NCI-H1436 (cell line): ENCODE data around the gene ENOX2.

Experiments
- DNase-seq: peaks from one replicate; lab custom pipeline; 2025; lab: John Stamatoyannopoulos, UW

ENOX2 gene

GRCh38 chrX:130884627-130885026 lies 18.4 kb downstream of the ENOX2 start:
- DNase-seq, result no peak

- no peak for DNase-seq
These were observed 23.1 kb downstream of the ENOX2 start for GRCh38 chrX:130879869-130880268.

DNA sequence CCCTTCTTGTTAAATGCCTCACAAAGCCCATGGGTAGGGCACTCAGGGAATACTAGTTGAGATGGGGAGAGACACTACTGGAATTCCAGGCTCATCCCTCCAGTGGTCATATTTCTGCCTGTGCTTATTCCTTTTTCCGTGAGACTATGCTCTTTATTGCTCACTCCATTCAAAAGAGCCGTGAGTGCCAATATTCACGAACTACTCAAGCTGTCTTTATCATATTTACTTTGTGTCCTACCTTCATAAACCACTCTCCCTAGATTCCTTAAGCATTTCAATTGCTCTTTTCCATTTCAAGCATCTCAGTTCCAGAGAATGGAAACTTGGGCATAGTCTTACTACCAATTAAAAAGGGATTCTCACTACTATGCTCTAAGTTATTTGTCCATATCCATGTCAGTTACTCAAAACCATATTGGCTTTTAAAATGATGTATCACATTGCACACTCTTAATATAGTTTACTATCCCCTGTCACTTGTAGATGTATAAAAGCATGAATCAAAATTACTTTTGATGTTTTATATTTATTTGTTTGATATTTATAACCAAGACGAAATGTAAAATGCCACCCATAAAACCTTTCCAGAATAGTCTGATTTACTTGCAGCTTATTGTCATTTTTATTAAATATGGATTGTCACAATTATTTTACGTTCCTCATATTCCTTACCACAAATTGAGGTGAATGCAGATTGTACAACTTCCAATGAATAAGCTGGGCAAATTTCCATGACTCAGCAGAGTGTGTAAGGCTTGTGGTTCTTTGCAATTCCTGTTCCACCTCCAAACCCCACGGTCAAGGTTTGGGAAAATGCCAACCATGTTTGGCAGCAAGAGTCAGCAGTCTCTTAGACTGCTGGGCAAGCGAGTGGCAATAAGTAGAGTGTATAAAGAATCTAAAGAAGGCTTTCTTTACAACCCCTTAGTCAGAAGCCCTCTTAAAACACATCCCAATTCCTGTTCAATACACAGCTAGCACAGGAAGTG lies 24.4 kb downstream of the ENOX2 start:
- no peak for DNase-seq

GRCh38 chrX:130877892-130878341 lies 25.1 kb downstream of the ENOX2 start:
- no peak for DNase-seq

DNA sequence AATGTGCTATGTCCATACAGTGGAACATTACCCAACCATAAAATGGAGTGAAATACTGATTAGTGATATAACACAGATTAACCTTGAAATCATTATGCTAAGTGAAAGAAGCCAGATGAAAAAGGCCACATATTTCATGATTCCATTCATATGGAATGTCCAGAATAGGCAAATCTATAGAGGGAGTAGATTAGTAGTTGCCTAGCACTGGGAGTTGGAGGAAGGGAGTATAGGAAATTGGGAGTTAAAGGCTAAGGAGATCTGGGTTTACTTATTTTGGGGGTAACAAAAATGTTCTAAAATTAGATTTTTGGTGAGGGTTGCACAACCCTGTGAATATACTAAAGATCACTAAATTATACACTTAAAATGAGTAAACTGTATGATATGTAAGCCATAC lies 26.8 kb downstream of the ENOX2 start:
- no peak for DNase-seq

GRCh38 chrX:130874751-130875150 lies 28.3 kb downstream of the ENOX2 start:
- no peak for DNase-seq

- no peak for DNase-seq
These were observed 33.8 kb downstream of the ENOX2 start for GRCh38 chrX:130869239-130869638.

GRCh38 chrX:130861462-130861861 lies 41.5 kb downstream of the ENOX2 start:
- DNase-seq, result no peak

GRCh38 chrX:130857207-130857606 lies 45.8 kb downstream of the ENOX2 start:
- DNase-seq, result no peak

GRCh38 chrX:130851569-130851968 lies 51.4 kb downstream of the ENOX2 start:
- no peak for DNase-seq

- DNase-seq, result no peak
These were observed 54.2 kb downstream of the ENOX2 start for GRCh38 chrX:130848763-130849162.

GRCh38 chrX:130846746-130847145 lies 56.3 kb downstream of the ENOX2 start:
- no peak for DNase-seq

DNA sequence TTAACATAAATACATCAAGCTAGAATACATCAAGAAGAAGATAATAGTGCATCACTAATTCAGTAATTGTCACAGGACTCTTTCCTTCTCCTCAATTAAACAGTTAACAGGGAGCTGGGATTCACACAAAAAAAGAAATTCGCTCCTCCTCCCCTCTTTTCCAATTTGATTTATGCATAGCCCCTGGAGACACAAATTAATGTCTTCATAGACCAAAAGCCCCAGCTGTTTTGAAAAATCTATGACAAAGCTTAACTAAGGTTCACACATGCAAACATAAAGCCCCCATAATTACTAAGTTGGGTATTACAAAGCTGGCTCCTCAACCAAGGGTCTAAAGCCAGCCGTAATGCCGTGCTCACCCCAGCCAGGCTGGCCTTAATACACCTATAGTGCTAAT lies 61.2 kb downstream of the ENOX2 start:
- peak; percentile 72 for DNase-seq

- DNase-seq, result no peak
These were observed 62.7 kb downstream of the ENOX2 start for GRCh38 chrX:130840345-130840744.

DNA sequence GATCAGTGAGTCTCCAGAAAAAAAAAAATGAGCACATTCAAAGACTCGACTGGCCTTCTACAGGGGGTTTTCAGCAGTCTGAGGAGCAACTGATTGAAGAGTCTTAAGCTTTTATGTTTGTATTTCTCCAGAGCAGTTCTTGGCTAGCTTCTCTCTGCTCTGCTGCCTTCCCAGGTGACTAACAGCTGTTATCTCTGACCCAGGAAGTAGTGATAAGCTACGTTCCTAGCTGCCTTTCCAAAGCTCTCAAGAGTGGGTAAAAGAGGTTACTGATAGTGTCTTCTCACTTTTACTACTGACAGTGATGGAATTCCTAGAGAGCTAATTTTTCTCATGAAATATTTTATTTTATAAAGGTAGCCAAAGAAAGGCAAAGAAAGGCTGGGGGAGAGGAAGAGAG lies 66.6 kb downstream of the ENOX2 start:
- no peak for DNase-seq

DNA sequence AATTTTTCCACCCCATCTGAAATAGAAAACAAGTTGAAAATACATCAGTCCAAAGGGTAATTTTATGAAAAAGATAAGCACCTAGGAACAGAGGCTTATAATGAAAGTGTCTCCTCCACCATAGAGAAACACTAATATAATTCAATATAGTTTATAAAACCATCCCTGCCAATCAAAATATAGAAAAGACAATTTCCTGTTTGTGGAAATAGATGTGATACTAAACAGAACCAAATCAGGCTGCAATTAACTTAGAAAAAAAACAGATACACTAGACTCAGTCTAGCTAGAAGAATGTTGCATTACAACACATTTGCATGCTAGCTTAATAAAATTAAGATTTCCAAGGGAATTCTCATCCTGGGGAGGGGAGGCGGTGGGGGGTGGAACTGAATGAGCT lies 68.2 kb downstream of the ENOX2 start:
- no peak for DNase-seq

GRCh38 chrX:130834149-130834548 lies 68.9 kb downstream of the ENOX2 start:
- peak; percentile 36 for DNase-seq

DNA sequence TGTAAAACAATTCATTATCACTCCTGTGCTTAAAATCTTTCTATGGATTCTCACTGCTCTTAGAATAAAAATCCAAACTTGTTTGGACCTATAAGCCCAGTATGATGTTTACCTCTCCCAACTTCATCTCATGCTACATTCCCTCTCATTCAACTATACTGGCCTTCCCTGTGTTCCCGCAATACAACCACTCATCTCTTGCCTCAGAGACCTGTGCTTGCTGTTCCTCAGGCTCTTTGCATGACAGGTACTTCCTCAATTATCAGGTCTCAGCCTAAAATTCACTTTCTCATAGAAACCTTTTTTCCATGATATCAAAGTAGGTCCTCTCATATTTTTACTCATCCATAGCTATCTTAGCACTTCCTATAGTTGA lies 71.7 kb downstream of the ENOX2 start:
- no peak for DNase-seq

GRCh38 chrX:130830599-130831346 lies 72.2 kb downstream of the ENOX2 start:
- no peak for DNase-seq

- DNase-seq, result no peak
These were observed 73.2 kb downstream of the ENOX2 start for GRCh38 chrX:130829526-130830515.

DNA sequence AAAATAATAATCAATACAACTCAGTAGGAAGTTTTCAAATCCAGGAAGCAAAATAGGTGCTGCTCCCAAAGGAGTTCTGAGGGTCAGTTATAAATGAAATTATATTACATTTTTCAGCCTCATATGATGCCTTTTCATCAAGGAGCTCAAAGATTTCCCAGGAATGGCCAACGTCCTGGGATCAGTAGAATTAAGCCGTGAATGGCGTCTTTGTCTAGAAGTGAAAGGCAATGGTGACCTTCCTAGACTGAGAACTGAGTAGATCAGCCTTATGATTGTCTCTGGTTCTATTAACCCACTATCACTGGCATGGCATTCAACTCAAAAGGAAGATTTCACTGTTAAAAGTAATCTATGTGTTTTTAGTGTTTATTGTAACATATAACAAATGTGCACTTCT lies 74.4 kb downstream of the ENOX2 start:
- no peak for DNase-seq

DNA sequence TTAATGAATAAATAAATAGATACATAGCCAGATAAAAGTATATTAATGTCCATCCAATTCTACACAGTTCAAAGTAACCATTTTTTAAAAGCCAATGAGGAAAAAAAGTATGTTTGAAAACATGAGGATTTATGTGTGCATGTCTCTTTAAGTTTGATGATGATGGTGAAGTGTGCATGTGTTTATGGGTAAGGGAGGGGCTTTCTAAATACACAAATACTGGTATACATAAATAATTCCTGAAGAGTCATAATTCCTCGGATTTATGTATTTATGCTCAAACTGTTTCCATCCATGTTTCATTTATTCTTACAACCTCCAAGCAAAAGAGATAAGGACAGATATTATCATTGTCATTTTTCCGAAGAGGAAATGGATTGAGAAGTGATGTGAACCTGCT lies 75.4 kb downstream of the ENOX2 start:
- DNase-seq, result no peak
